ENCODE results near the gene BMP8A.
"Not testable (repeated sequence)": the region's sequence is repeated elsewhere in the genome, so short reads cannot be mapped to it uniquely, and the experiment has no call there.

BMP8A gene

GRCh38 chr1:39484564-39484963, 6.9 kb upstream of the BMP8A start:
- no peak for DNase-seq

- no peak for DNase-seq
These were observed 6.2 kb upstream of the BMP8A start for GRCh38 chr1:39485046-39485803.

GRCh38 chr1:39488012-39488545, 3.4 kb upstream of the BMP8A start:
- DNase-seq = no peak

- no peak for DNase-seq
These were observed 2.5 kb upstream of the BMP8A start for GRCh38 chr1:39488793-39489566.

GRCh38 chr1:39489567-39490239, 1.7 kb upstream of the BMP8A start:
- DNase-seq = no peak

- no peak for DNase-seq
These were observed 765 bp upstream of the BMP8A start for GRCh38 chr1:39490596-39491145.

GRCh38 chr1:39492118-39493042, 944 bp downstream of the BMP8A start:
- DNase-seq = not testable (repeated sequence)

GRCh38 chr1:39493043-39493810, 1.8 kb downstream of the BMP8A start:
- DNase-seq = not testable (repeated sequence)

- no peak for DNase-seq
These were observed 3.4 kb downstream of the BMP8A start for GRCh38 chr1:39494671-39495410.

- not testable (repeated sequence) for DNase-seq
These were observed 5.1 kb downstream of the BMP8A start for GRCh38 chr1:39496520-39496919.

GRCh38 chr1:39497585-39497984, 6.1 kb downstream of the BMP8A start:
- DNase-seq = no peak

- not testable (repeated sequence) for DNase-seq
These were observed 6.8 kb downstream of the BMP8A start for GRCh38 chr1:39498096-39498710.

- not testable (repeated sequence) for DNase-seq
These were observed 7.4 kb downstream of the BMP8A start for GRCh38 chr1:39498821-39499220.

GRCh38 chr1:39499668-39500067, 8.2 kb downstream of the BMP8A start:
- no peak for DNase-seq

GRCh38 chr1:39500862-39501389, 9.5 kb downstream of the BMP8A start:
- no peak for DNase-seq

GRCh38 chr1:39501666-39502065, 10.2 kb downstream of the BMP8A start:
- DNase-seq = no peak

- DNase-seq = not testable (repeated sequence)
These were observed 13.0 kb downstream of the BMP8A start for GRCh38 chr1:39504436-39504835.

GRCh38 chr1:39505289-39505688, 13.9 kb downstream of the BMP8A start:
- no peak for DNase-seq

GRCh38 chr1:39507230-39507928, 15.9 kb downstream of the BMP8A start:
- no peak for DNase-seq

Data from retina (tissue), 1 donor.